CD4-positive, alpha-beta T cell treated with Interleukin-6 at 100 ng/mL for 8 hours (primary cell): Measurements from ENCODE around the gene NETO1.

ENCODE experiments used
- DNase-seq: peaks from one replicate; pipeline ENCODE4 v3.0.0-alpha.2; 2020; ENCODE audit warnings: mixed read lengths, low spot score

NETO1 gene

DNA sequence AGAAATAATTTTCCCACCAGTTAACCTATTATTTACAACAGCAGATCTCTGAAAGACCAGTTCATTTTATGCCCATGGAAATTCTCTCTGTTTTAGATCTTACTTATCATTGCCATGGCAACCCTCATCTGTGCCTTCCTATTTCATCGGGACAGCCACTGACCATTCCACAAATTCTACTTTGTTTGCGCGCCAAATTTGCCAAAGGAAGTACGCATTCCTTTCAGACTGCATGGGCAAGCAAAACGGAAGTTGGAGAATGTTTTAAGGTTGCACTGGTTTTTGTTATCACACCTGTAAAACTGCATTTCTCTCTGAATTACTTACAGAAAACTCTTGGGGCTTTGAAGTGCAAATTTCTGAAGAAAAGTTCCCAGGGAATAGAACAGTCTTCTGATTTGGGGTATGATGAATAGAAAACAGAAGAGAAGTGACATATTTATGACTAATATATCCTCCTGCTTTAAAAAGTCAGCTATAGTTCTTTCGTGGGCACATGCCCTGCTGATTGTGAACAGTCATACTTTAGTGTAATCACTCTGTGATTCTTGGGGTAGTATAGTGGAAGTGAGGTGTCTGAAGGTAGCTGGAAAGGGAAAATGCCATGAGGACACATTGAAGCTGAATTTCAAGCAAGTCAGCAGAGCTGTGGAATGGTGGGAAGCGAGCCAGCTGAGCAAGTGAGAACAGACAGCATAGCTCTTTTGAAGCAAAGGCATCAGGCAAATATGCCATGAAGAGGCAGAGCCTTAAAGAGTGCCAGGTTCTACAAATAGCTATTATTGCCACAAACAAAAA, 20.9 kb downstream of the NETO1 start:
- DNase-seq, result no peak

DNA sequence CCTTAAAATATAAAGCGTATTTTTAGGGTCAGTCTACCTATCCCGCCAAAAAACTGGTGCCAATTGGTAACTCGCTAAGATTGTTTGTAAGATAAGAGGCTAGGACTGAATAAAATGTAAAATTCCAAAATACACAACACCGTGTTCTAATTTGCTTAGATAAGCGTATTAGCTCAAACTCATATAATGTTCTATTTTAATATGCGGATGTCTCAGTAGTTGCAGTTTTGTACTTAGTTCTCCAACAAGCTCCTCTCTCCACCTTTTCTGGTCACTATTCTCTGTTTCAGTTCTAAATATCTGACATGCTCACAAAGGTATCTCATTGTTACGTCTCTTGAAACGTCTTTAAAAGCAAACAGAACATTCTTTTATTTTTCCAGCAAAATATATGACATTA, 24.0 kb downstream of the NETO1 start:
- no peak for DNase-seq

DNA sequence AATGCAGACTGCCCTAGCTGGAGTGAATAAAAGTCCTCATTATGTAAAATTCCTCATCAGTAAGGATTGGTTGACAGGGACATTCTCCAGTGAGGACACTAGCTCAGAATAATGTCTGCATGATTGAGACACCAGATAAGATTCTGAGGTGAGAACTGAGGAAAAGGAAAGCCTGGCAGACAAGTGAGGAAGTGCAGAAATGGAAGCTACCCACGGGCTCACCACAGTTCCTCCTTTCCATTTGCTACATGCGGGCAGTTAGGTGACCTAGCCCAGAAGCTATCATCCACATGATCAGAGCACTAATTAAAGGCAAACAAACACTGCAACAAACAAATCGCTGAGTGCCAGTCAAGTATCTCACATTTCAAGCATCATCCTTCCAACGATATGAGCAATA, 27.7 kb downstream of the NETO1 start:
- DNase-seq, result no peak

DNA sequence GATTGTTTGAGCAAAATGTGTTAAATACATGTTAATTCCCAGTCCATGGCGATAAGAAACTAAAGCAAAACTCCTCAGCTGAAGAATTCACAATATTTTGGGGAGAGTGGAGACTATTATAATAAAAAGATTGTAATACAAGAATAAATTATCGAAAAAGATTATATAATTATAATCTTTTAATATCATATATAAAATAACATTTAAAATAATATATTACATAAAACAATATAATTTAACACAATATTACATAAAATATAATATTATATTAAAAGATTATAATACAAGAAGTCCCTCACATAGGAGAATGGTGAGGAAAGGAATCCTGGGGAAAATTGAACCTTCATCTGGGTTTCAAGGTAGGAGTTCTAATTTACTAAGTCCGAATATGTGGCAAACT, 33.1 kb downstream of the NETO1 start:
- DNase-seq, result no peak

DNA sequence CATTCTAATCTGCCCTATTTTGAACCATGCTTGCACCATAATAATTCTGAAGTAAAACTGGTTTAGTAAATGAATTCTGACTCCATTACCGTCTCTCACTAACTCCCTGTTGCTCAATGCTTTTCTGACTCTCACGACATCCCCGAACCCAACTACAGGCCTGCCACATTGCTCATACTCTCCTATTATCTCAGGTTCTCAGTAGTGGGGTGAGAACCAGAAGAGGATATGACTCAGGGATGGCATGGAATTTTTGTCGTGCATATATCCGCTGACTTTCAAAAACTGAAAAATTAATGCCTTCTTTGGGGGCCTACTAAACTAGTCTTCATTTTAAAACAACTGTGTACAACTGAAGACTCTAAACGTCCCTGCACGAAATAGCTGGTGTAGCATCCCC, 34.3 kb downstream of the NETO1 start:
- DNase-seq, result no peak

DNA sequence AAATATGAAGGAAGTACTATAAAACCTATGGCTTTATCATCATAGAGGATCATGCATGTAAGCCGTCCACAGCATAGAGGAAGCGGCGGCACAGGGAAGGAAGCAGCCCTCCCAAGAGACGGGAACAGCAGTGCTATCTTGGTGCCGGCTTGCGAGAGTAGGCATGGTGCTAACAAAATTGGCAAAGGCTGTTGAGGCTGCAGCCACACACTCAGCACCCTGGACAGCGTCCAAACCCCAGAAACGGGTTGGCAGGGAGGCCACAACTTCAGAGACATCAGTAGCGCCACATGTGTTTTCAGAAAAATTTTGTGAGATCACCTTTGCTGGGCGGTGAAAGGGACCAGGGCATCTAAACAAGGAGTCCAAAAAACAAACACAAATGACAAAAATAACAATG, 37.7 kb downstream of the NETO1 start:
- DNase-seq, result no peak

DNA sequence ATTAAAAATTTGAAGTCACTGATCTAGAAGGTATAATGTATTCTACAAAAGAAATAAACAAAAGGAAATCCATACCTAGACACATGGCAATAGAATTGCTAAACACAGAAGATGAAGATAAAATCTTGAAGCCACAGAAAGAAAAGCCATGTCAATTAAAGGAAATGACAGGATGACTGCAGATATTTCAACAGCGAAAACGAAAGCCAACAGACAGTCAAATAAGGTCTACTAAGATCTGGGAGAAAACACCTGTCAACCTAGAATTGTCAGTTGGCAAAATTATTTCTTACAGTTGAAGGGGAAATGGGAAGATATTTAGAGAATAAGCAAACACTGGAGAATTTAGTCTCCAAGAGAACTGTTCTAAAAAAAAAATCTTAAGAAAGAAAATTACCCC, 39.2 kb downstream of the NETO1 start:
- no peak for DNase-seq

DNA sequence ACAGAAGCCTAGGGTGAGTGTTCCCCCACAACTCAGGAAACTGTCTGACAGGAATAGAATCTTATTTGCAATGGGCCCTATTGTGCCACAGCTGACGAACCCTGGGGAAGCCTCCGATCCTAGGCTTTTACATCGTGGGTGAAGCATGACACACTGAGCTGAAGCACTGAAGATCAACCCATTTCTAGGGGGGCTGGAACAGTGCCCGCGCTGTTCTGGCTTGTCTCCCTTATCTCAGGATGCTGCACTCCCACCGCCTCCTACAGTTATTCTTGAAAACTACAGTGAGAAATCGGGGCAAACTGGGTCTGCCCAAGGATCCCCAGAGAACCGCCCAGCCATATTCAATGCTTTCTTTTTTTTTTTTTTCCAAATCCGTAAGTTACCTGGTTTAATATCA, 41.1 kb downstream of the NETO1 start:
- no peak for DNase-seq

DNA sequence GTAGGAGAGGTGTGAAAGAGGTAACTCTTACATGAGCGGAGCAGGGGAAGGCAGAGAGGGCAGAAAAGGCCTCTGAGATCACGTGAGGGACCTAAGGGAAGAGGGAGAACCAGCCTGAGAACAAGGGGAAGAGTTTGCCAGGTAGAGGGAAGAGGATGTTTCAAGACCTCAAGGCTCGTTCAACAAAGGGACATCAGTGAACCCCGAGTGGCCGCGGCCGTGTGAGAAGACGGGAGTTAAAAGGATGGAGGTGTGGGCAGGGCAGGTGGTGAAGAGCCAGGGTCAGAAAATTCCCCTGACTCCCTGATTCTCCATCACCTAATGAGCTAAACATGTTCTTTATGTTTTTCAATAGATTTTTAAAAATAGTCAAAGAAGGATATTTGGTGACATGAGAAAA, 44.4 kb downstream of the NETO1 start:
- DNase-seq, result no peak

DNA sequence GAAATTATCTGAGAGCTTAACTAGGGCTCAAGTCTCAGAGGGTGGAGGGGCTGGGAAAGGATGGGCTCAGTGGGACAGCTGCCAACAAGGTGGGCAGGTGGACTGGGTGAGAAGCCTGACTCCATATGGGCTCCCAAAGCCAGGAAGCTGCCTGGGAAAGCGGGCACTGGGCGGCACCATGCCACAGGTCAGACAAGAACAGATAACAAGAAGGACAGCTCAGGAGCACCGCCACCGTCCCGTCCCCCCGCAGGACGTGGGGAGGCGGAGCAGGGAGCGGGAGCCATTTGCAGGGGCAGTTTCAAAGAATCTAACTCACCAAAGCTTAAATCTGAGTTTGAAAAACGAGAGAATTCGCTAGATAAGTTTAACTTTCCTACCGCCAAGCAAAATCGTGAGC, 45.6 kb downstream of the NETO1 start:
- no peak for DNase-seq

DNA sequence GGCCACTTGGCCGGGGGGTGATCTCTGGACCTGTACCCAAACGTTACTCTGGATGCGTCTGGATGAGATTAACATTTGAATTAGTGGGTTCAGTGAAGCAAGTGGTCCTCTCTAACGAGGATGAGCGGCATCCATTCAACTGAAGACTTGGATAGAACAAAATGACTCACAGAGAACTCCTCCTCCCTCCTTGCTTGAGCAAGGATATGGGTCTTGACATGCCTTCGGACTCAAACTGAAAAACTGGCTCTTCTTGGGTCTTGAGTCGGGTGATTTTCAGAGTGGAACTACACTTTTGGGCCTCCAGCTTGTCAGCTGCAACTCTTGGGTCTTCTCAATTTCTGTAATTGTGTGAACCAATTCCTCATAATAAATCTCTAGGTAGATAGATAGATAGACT, 47.2 kb downstream of the NETO1 start:
- DNase-seq, result no peak

DNA sequence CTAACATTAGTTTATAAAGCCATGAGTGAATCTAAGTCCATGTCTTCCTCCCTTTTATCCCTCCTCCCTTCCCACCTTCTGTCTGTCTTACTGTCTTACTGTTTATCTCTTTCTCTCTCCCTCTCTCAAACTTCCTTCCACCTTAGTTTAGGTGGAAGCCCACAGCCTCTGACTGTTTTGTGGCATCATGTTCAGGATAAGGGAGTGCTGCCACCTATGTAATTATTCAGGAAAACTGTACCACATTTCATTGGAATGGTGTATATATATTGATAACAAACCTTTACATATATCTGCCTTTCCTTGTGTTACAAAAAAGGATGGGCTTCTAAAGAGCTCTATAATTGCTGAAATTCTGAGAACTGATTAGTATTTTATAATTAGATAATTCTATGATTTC, 48.7 kb downstream of the NETO1 start:
- no peak for DNase-seq

DNA sequence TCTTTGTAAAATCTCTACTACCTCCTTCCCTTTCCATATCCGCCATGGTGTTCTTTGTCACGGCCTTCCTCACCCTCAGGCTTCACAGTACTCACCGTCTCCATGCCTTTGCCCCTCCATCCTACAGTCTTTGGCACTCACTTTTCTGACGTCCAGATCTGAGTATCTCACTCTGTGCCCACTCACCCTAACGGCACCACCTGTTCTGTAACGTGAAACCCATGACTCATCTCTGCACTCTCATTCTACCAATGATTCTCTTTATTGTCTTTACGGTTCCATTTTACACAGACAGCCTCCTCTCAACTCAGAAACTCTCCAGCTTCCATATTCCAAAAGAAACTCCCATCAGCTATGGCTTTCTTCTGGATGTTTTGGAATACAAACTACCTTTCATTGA, 56.7 kb downstream of the NETO1 start:
- DNase-seq, result no peak

DNA sequence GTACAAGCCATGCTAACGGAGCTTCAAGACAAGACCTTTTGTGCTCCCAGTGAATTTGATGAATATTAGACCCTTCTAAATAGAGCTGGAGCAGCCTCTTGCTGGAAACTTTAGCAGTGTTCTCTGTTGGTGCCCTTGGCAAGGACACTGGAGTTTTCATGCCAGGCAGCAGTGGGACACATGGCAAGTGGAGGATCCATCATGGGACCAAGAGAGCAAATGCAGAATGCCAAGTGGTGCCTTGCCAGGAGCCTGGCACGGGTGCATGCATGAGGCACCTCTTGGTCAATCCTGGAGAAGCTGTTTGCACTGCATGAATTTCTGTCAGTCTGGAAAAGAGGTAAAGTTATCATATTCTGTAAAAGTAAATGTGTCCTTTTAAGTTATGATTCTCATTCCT, 59.1 kb downstream of the NETO1 start:
- DNase-seq, result no peak

DNA sequence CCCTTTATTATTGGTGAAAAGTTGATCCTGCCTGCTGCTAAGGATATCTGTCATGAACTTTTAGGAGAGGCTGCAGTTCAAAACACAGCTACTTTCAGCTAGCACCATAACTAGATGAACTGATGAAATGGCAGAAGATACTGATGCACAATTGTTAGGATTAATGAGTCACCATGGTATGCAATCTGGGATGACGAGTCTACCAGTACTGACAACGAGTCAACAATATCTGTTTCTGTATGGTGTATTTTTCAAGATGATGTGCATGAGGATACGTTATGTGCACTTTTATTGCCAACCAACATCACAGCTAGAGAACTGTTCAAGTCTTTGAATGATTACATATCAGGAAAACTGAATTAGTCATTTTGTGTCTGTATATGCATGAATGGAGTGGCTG, 68.7 kb downstream of the NETO1 start:
- DNase-seq, result no peak

DNA sequence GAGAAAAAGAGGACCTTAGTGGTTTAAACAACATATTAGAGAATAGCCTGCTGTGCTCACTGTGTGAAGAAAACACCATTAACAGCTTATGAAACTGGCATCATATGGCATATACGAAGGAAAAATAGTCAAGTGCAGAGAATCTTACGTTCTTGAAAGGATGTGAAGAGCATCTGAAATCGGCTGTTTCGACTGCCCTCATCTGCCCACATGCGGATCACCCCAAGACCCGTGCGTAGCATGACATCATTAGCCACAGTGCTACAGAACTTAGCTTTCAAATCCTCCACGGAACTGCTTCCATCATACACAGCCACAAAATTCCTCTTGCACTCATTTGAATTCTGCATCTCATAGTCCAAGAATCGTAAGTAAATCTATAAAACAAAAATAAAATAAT, 84.3 kb downstream of the NETO1 start:
- DNase-seq, result no peak

DNA sequence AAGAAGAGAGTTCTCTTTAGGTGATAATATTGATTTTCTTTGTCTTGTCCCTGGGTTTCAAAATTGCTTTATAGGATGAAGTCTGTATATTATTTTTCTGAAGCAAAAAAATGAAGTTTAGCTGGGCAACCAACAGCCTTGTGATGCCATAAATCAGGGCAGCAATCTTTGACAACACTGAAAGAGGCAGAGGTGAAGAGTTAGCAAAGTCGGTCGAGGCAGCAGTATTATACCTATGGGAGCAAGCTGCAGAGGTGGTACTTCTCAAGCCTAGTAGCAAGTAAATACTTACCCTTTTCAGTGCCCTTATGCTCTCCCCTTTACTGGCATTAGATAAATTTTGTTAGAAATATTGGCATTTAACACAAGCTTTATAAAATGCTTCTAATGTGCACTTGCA, 92.9 kb downstream of the NETO1 start:
- no peak for DNase-seq

DNA sequence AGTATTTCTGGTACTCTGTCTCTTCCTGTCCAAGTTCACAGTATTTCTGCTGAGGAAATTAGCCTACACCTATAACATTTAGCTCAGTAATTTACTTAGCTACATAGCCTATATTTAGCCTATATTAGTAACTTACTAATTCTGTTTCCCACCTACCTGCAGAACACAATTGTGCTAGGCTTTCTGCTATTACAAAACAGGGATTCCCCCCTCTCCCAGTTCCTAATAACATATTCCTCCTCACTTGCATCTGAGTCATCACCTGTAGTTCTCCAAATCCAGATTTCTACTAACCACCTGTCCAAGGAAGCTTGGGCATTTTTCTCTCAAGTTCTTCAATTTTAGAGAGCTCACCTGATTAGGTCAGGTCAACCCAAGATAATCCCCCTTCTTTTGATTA, 94.9 kb downstream of the NETO1 start:
- no peak for DNase-seq

DNA sequence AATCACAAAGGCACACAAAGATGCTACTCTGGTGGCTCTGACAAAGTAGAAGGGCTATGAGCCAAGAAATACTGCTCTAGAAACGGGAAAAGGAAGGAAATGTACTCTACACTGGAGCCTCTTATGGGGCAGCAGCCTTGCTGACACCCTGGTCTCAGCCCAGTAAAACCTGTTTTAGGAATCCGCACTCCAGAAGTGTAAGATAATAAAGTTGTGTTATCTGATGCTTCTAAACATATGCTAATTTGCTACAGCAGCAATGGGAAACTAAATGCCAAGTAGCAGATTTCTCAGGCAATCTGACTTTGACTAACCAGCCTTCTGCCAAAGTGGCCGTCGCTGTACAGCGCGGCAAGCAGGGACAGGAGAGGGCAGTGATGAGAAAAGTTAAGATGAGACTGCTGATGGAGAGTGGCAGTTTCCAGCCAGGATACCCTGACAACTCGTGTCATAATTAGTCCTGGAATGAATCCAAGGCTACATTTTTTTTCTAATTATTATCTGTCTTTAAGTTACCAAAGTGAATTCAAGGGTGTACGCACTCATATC, 99.0 kb downstream of the NETO1 start:
- no peak for DNase-seq

DNA sequence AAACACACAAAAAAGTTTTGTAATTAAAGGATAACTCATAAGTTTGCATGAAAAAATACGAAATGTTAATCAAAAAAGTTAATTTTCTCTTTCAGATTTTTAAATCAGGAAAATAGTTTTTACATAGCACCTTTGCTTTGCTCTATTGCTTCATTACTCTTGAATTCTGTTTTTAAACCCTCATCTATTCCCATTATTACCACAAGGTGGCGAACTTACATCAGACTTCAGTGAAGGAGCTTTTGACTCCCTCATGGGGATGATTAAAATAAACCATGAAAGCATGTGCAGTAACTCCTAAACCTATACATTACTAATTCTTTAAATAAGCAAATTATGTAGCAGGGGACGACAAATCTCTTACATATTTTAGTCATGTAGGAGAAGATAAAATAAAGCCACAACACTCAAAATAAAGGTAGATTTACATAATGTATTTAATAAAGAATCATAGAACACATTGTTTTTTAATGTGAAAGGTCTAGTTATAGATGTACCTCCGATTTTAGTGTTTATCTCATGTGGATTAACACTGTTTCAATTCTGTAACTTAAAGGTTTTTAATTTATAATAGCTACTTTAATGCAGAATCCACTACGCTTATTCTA, 105.2 kb downstream of the NETO1 start:
- DNase-seq, result no peak

DNA sequence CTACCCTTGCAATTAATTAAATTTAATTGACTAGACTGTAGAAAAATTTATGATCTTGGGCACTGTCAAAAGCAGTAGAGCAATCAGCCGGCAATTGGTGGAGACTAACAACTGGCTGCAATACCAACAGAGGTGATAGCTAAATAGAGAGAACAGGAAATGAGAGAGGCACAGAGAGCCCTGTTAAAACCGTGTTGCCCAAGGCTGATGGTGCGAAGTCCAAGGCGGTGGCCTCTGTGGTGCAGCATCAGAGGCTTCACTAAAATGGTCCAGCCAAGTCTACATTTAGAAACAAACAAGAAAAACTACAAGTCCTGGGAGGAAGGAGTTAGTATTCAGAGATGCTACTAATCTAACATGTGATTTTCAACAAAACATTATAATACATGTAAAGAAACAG, 115.6 kb downstream of the NETO1 start:
- no peak for DNase-seq

DNA sequence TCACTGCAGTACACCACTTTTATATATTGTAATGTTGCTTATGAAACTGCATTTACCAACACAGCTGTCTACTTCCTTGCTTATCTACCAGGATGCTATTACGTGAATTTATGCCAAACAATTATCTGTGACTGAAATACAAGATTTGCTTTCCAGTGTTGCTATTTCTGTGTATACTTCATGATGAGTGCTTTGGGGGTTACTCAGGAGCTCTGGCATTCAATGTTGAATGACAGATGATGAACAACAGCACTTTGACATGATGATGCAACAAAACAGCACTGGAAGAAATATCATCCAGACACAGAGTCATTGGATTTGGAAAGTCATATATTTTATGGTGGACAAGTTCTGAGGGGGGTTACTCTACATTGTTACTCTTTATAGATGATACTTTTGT, 125.8 kb downstream of the NETO1 start:
- DNase-seq, result no peak

DNA sequence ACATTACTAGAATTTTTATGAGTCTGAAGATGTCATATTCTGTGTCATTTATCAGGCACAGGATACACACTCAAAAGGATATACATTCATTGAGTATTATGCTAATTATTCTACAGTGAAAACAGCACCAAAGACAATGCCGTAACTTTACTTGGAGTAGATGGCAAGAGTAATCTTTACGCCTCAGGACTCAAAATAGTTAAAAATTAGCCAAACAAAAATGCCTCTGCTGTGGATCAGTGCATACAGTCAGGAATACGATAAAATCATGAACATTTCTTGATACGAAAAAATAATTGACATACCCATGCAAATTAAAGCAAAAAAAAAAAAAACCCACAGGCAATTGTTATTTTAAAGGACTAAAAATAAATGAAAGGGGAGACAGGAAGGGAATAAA, 129.7 kb downstream of the NETO1 start:
- DNase-seq, result no peak

DNA sequence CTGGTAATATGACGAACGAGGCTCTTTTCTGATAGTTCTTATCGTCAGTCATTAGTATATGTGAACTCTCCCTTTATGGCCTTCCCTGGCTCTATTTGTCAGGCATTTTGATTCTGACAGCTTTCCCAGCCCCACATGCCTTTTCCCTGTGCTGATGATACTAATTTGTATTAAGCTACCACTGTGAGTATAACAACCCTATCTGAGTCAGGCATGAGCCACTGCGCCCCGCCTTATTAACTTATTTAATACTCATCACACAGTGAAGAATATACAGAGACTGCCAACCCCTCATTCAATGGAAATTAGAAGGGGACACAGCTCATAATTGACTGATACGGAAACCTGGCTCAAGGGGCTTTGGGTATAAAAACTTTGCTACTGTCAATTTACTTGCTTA, 140.0 kb downstream of the NETO1 start:
- DNase-seq, result no peak
